H9 (cell line): ENCODE measurements around the gene KRT15. TPM values are rescaled to one million over a fixed set of nuclear protein-coding genes. Genes with fewer than 3 reads are reported as not detected.

ENCODE experiments used
- DNase-seq: peaks from one replicate; pipeline ENCODE4 v3.0.0-alpha.2; 2017
- H2AFZ ChIP-seq: one replicate; pipeline ENCODE4 v1.6.1; 2013; ENCODE audit warnings: mild to moderate bottlenecking, low read length, control low read depth, moderate library complexity
- H2AK5ac ChIP-seq: 2 replicates; pipeline ENCODE4 v1.6.1; 2013; ENCODE audit warnings: low read length, control low read depth, mixed read lengths; ENCODE audit not compliant: insufficient read length
- H2BK120ac ChIP-seq: one replicate; pipeline ENCODE4 v1.6.1; 2013; ENCODE audit warnings: low read depth, mild to moderate bottlenecking, low read length, control low read depth, inconsistent platforms; ENCODE audit not compliant: poor library complexity, severe bottlenecking
- H2BK12ac ChIP-seq: 2 replicates; pipeline ENCODE4 v1.6.1; 2013; ENCODE audit warnings: low read length, control low read depth, mixed read lengths, low read depth; ENCODE audit not compliant: insufficient read length
- H2BK15ac ChIP-seq: 2 replicates; pipeline ENCODE4 v1.6.1; 2013; ENCODE audit warnings: low read depth, low read length, control low read depth
- H2BK20ac ChIP-seq: one replicate; pipeline ENCODE4 v1.6.1; 2013; ENCODE audit warnings: low read depth, mild to moderate bottlenecking, low read length, control low read depth, inconsistent platforms; ENCODE audit not compliant: poor library complexity, severe bottlenecking
- H2BK5ac ChIP-seq: 2 replicates; pipeline ENCODE4 v1.6.1; 2013; ENCODE audit warnings: low read length, control low read depth, mixed read lengths; ENCODE audit not compliant: insufficient read length
- H3K14ac ChIP-seq: 2 replicates; pipeline ENCODE4 v1.6.1; 2013; ENCODE audit warnings: low read length, control low read depth; ENCODE audit not compliant: insufficient read depth
- H3K18ac ChIP-seq: 2 replicates; pipeline ENCODE4 v1.6.1; 2013; ENCODE audit warnings: low read depth, mild to moderate bottlenecking, mixed read lengths, low read length, control low read depth; ENCODE audit not compliant: insufficient read length
- H3K23ac ChIP-seq: 2 replicates; pipeline ENCODE4 v1.6.1; 2013; ENCODE audit warnings: low read length, control low read depth, mixed read lengths, low read depth; ENCODE audit not compliant: insufficient read length
- H3K23me2 ChIP-seq: 2 replicates; pipeline ENCODE4 v1.6.1; 2013; ENCODE audit warnings: low read depth, mild to moderate bottlenecking, mixed read lengths, low read length, control low read depth; ENCODE audit not compliant: insufficient read length, poor library complexity, severe bottlenecking
- H3K27ac ChIP-seq: 2 replicates; pipeline ENCODE4 v1.5.1; 2013; ENCODE audit warnings: low read length, control low read depth, mixed read lengths, low read depth; ENCODE audit not compliant: insufficient read length
- H3K27me3 ChIP-seq: 2 replicates; pipeline ENCODE4 v1.6.1; 2013; ENCODE audit warnings: low read length, control low read depth, inconsistent platforms; ENCODE audit not compliant: insufficient read depth
- H3K4ac ChIP-seq: 2 replicates; pipeline ENCODE4 v1.6.1; 2013; ENCODE audit warnings: low read depth, mild to moderate bottlenecking, control low read depth, inconsistent platforms, low read length, moderate library complexity
- H3K4me1 ChIP-seq: 2 replicates; pipeline ENCODE4 v1.6.1; 2013; ENCODE audit warnings: low read length, control low read depth, inconsistent platforms; ENCODE audit not compliant: insufficient read depth
- H3K4me2 ChIP-seq: 2 replicates; pipeline ENCODE4 v1.6.1; 2013; ENCODE audit warnings: low read length, control low read depth, mixed read lengths; ENCODE audit not compliant: insufficient read length, insufficient read depth
- H3K56ac ChIP-seq: 2 replicates; pipeline ENCODE4 v1.6.1; 2013; ENCODE audit warnings: low read depth, mild to moderate bottlenecking, mixed read lengths, low read length, control low read depth; ENCODE audit not compliant: insufficient read length
- H3K79me1 ChIP-seq: 2 replicates; pipeline ENCODE4 v1.6.1; 2013; ENCODE audit warnings: low read depth, mild to moderate bottlenecking, moderate library complexity, low read length, control low read depth, inconsistent platforms; ENCODE audit not compliant: insufficient read depth, poor library complexity, severe bottlenecking
- H3K79me2 ChIP-seq: 2 replicates; pipeline ENCODE4 v1.6.1; 2013; ENCODE audit warnings: low read length, control low read depth, inconsistent platforms; ENCODE audit not compliant: insufficient read depth
- H3K9ac ChIP-seq: 2 replicates; pipeline ENCODE4 v1.6.1; 2013; ENCODE audit warnings: low read length, control low read depth, mixed read lengths; ENCODE audit not compliant: insufficient read length; ENCODE audit errors: extremely low read depth
- H3K9me3 ChIP-seq: one replicate; pipeline ENCODE4 v1.6.1; 2013; ENCODE audit warnings: low read depth, low read length, inconsistent platforms; ENCODE audit not compliant: control insufficient read depth
- H3T11ph ChIP-seq: one replicate; pipeline ENCODE4 v1.6.1; 2013; ENCODE audit warnings: mild to moderate bottlenecking, low read length, control low read depth, inconsistent platforms
- H4K20me1 ChIP-seq: one replicate; pipeline ENCODE4 v1.6.1; 2013; ENCODE audit not compliant: control insufficient read depth, insufficient read length, insufficient read depth
- H4K5ac ChIP-seq: 2 replicates; pipeline ENCODE4 v1.6.1; 2013; ENCODE audit warnings: low read depth, mild to moderate bottlenecking, mixed read lengths, low read length, control low read depth; ENCODE audit not compliant: insufficient read length
- H4K8ac ChIP-seq: replicated peaks from 2 replicates; pipeline ENCODE4 v1.6.1; 2013; ENCODE audit warnings: low read length, control low read depth, mixed read lengths, low read depth; ENCODE audit not compliant: insufficient read length
- H4K91ac ChIP-seq: 2 replicates; pipeline ENCODE4 v1.6.1; 2013; ENCODE audit warnings: low read depth, mild to moderate bottlenecking, moderate library complexity, mixed read lengths, low read length, control low read depth; ENCODE audit not compliant: insufficient read length
- H3K27ac Mint-ChIP-seq, 3 experiments: 2 replicates in 2 of 3; 3 replicates in 1 of 3; pipeline ENCODE4 v1.8.0; 2020 to 2021; ENCODE audit warnings: mixed read lengths in 3 of 3, mild to moderate bottlenecking in 1 of 3, moderate library complexity in 1 of 3
- H3K27me3 Mint-ChIP-seq: 2 replicates; pipeline ENCODE4 v1.8.0; 2021; ENCODE audit warnings: low read depth, mild to moderate bottlenecking, moderate library complexity, mixed read lengths
- H3K36me3 Mint-ChIP-seq, 3 experiments: 2 replicates in 2 of 3; 3 replicates in 1 of 3; pipeline ENCODE4 v1.8.0; 2020 to 2021; ENCODE audit warnings: low read depth in 3 of 3, mixed read lengths in 3 of 3; ENCODE audit not compliant: insufficient read depth in 1 of 3
- H3K4me1 Mint-ChIP-seq, 2 experiments: 2 replicates each; pipeline ENCODE4 v1.8.0; 2020; ENCODE audit warnings: mixed read lengths in 2 of 2
- H3K4me3 Mint-ChIP-seq, 2 experiments: 2 replicates in 1 of 2; 3 replicates in 1 of 2; pipeline ENCODE4 v1.8.0; 2020 to 2021; ENCODE audit warnings: mild to moderate bottlenecking in 2 of 2, mixed read lengths in 2 of 2, moderate library complexity in 1 of 2
- H3K9me3 Mint-ChIP-seq, 2 experiments: 2 replicates in 1 of 2; 3 replicates in 1 of 2; pipeline ENCODE4 v1.8.0; 2020; ENCODE audit warnings: mild to moderate bottlenecking in 2 of 2, mixed read lengths in 2 of 2, moderate library complexity in 1 of 2
- WGBS: extraction: QIAGEN DNeasy Blood & Tissue Kit; methylation state at CpG from one replicate; pipeline ENCODE4 v1.1.7; 2013; ENCODE audit warnings: missing lambda C conversion rate, low lambda C conversion rate, mixed read lengths; ENCODE audit not compliant: insufficient read length; ENCODE audit errors: extremely low coverage; 5-methylcytosine and 5-hydroxymethylcytosine counted together
- total RNA-seq: library from RNA; stranded (reverse); gene quantifications from 2 replicates; pipeline ENCODE4 v1.2.1, GENCODE V29; 2021
- TF ChIP-seq, protein P1 (sequence below): fragments of 200-600 bp; sonication (generic); conservative IDR thresholded peaks from 3 replicates; pipeline ENCODE4 v1.8.0; 2021; ENCODE audit warnings: antibody characterized with exemption, mild to moderate bottlenecking

The KRT15 gene
- total RNA-seq, 1 experiment from 2014 or later, result 0.87 TPM

GRCh38 chr17:41464173-41464572 is 54.5 kb downstream of the KRT15 start:
- no peaks in the 10 kb centered on the region for H3K23me2 ChIP-seq
- no peak overlapping the region for H3T11ph ChIP-seq
- H3K79me2 ChIP-seq, result no peaks in the 10 kb centered on the region
- H3K56ac ChIP-seq, result no peak overlapping the region
- no peak overlapping the region for H4K8ac ChIP-seq
- peaks cover 0 to 3% of the 10 kb centered on the region in 2 experiments; a peak in 2 of 5 replicates for H3K9me3 Mint-ChIP-seq
- no peak overlapping the region for H2BK120ac ChIP-seq
- no peak overlapping the region for H2BK12ac ChIP-seq
- H2BK15ac ChIP-seq, result no peak overlapping the region
- H3K4me1 ChIP-seq, result no peaks in the 10 kb centered on the region
- H3K27ac Mint-ChIP-seq, result no peak overlapping the region
- H3K27ac ChIP-seq, result no peak overlapping the region
- TF ChIP-seq, protein P1, sequence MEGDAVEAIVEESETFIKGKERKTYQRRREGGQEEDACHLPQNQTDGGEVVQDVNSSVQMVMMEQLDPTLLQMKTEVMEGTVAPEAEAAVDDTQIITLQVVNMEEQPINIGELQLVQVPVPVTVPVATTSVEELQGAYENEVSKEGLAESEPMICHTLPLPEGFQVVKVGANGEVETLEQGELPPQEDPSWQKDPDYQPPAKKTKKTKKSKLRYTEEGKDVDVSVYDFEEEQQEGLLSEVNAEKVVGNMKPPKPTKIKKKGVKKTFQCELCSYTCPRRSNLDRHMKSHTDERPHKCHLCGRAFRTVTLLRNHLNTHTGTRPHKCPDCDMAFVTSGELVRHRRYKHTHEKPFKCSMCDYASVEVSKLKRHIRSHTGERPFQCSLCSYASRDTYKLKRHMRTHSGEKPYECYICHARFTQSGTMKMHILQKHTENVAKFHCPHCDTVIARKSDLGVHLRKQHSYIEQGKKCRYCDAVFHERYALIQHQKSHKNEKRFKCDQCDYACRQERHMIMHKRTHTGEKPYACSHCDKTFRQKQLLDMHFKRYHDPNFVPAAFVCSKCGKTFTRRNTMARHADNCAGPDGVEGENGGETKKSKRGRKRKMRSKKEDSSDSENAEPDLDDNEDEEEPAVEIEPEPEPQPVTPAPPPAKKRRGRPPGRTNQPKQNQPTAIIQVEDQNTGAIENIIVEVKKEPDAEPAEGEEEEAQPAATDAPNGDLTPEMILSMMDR, result no peak
- H3K27me3 ChIP-seq, result no peaks in the 10 kb centered on the region
- DNase-seq, result no peak
- no peaks in the 10 kb centered on the region for H3K9me3 ChIP-seq
- no CpG with 5 or more reads among the region's 11 CpGs for WGBS
- H2AFZ ChIP-seq, result no peak overlapping the region
- H2BK5ac ChIP-seq, result no peak overlapping the region
- H3K23ac ChIP-seq, result no peak overlapping the region
- no peak overlapping the region for H3K4me2 ChIP-seq
- no peak overlapping the region for H3K4ac ChIP-seq
- no peak overlapping the region for H3K18ac ChIP-seq
- no peaks in the 10 kb centered on the region for H3K4me1 Mint-ChIP-seq
- H4K5ac ChIP-seq, result no peak overlapping the region
- H3K9ac ChIP-seq, result no peak overlapping the region
- H2AK5ac ChIP-seq, result no peak overlapping the region
- H4K91ac ChIP-seq, result no peak overlapping the region
- no peak overlapping the region for H3K14ac ChIP-seq
- H3K4me3 Mint-ChIP-seq, result no peak overlapping the region
- no peaks in the 10 kb centered on the region for H3K36me3 Mint-ChIP-seq
- H3K79me1 ChIP-seq, result no peaks in the 10 kb centered on the region
- H2BK20ac ChIP-seq, result no peak overlapping the region
- no peaks in the 10 kb centered on the region for H4K20me1 ChIP-seq
- H3K27me3 Mint-ChIP-seq, result peaks cover 10% of the 10 kb centered on the region; the same call in 1 of the 2 replicates
